Right ventricle myocardium superior (tissue), 1 donor: ENCODE measurements around the gene HTN3. TPM values are rescaled to one million over a fixed set of nuclear protein-coding genes. Genes with fewer than 3 reads are reported as not detected.

Source experiments
- ATAC-seq: fragments of 200-7000 bp; cut with Tn5 transposase; one replicate; pipeline ENCODE4 v1.9.1; 2020; ENCODE audit warnings: mild to moderate bottlenecking; ENCODE audit not compliant: poor library complexity
- DNase-seq: peaks from one replicate; pipeline ENCODE4 v3.0.0-alpha.2; 2020
- intact Hi-C: fragments of 100-400 bp; cut with DNase I; formaldehyde crosslinking; loops from one replicate; pipeline ENCODE4 v1.11.2; 2022
- total RNA-seq: library from RNA; stranded (reverse); fragmentation: NEBNext Ultra II Directional; extraction: Animal tissue kit (Norgen Biotek cat#: 25700); gene quantifications from one replicate; pipeline ENCODE4 v1.2.1, GENCODE V29; 2021
- donor health status: DM: no; HTN: yes; CAD: no; lungs with severe emphysema.

HTN3 gene
- total RNA-seq, 1 donor from 2014 or later = not detected

- ATAC-seq (no peak), DNase-seq (no peak)
- intact Hi-C loops = no loop called here
Observed at GRCh38 chr4:70062000-70062399, 33.7 kb downstream of the HTN3 start.

DNA sequence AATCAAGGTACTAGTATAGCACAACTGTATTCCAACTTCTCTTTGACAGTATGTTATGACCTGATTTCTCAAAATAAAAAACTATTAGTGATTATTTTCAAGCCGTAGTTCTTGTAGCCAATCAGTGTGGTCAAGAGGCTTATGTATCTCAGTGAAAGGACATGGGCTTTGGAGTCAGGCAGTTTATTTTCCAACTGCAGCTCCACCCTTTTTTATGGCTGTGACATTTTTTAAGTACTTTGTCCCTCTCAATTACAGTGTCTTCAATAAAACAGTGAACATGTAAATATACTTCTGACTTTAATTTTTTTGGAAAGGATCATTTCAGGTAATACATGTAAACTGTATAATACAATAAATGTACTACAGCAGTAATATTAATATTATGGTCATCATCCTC is 51.9 kb downstream of the HTN3 start:
- ATAC-seq = no peak
- DNase-seq = no peak
- intact Hi-C loops = no loop called here

Other genes with a start within 250 kb of the HTN3 start
- gene SULT1E1, start 168.3 kb upstream of the HTN3 start, total RNA-seq = not detected
- gene CSN1S1, start 97.4 kb upstream of the HTN3 start, total RNA-seq = not detected
- gene CSN2, start 62.7 kb upstream of the HTN3 start, total RNA-seq = not detected
- gene STATH, start 32.5 kb upstream of the HTN3 start, total RNA-seq = not detected
- gene HTN1, start 22.0 kb downstream of the HTN3 start, total RNA-seq = not detected
- gene PRR27, start 125.8 kb downstream of the HTN3 start, total RNA-seq = not detected
- gene ODAM, start 167.3 kb downstream of the HTN3 start, total RNA-seq = not detected
- gene FDCSP, start 197.7 kb downstream of the HTN3 start, total RNA-seq = not detected
- not detected for gene CSN3, start 214.1 kb downstream of the HTN3 start, total RNA-seq